ENCODE measurements around the gene STARD13. TPM values are rescaled to one million over a fixed set of nuclear protein-coding genes. Genes with fewer than 3 reads are reported as not detected.

The STARD13 gene
- total RNA-seq, 3 donors from 2014 or later, result 34.5 to 92.4 (median 35.2) TPM

GRCh38 chr13:33106656-33107360 lies 178.7 kb downstream of the STARD13 start:
- intact Hi-C loops (cut with DNase I, micrococcal nuclease), result no loop called here
- H3K4me1 ChIP-seq (ENCODE audit: low read depth), result peaks cover 20% of the 10 kb centered on the region
- no peak for ATAC-seq

GRCh38 chr13:33105387-33106005 lies 180.1 kb downstream of the STARD13 start:
- H3K9me3 ChIP-seq, result no peaks in the 10 kb centered on the region
- TF ChIP-seq CTCF (IDR thresholded peaks at IDR 0.05), result no peak
- H3K4me1 ChIP-seq (ENCODE audit: low read depth), result peaks cover 9% of the 10 kb centered on the region
- peak; percentile 34 for ATAC-seq
- no peak overlapping the region for H3K4me3 ChIP-seq
- intact Hi-C loops (cut with DNase I, micrococcal nuclease), result no loop called here
- DNase-seq, result no peak
- H3K36me3 ChIP-seq (ENCODE audit: low read depth), result no peaks in the 10 kb centered on the region

More at GRCh38 chr13:33106656-33107360, 178.7 kb downstream of the STARD13 start:
- no peak for DNase-seq
- no peak overlapping the region for H3K4me3 ChIP-seq
- H3K9me3 ChIP-seq, result no peaks in the 10 kb centered on the region
- no peak for TF ChIP-seq CTCF (IDR thresholded peaks at IDR 0.05)
- no peaks in the 10 kb centered on the region for H3K36me3 ChIP-seq (ENCODE audit: low read depth)

- H3K4me3 ChIP-seq, result no peak overlapping the region
- peaks cover 2% of the 10 kb centered on the region for H3K9me3 ChIP-seq
- intact Hi-C loops (cut with DNase I, micrococcal nuclease), result no loop called here
- H3K36me3 ChIP-seq (ENCODE audit: low read depth), result no peaks in the 10 kb centered on the region
- no peaks in the 10 kb centered on the region for H3K4me1 ChIP-seq (ENCODE audit: low read depth)
- DNase-seq (no peak), ATAC-seq (no peak)
- no peak for TF ChIP-seq CTCF (IDR thresholded peaks at IDR 0.05)
Measured at GRCh38 chr13:33103457-33103856, 182.1 kb downstream of the STARD13 start.

DNA sequence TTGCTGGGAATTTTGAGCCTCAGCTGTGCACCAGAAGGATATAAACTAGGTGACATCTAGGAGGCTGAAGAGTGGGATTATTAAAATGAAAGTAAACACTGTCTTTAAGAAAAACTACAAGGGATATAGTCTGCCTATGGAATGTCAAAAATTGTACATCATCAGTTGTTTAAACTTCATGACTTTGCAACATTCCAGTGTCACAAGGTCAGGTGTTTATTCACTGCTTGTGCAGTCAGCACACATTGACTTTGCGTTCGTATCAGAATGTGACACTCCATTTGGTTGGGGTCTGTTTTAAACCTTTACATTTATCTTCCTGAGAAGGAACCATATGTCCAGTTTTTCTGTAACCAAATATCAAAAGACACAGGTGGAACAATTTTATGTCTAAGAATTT lies 183.7 kb downstream of the STARD13 start:
- DNase-seq (no peak), ATAC-seq (no peak)
- no peak for TF ChIP-seq CTCF (IDR thresholded peaks at IDR 0.05)
- no peaks in the 10 kb centered on the region for H3K4me1 ChIP-seq (ENCODE audit: low read depth)
- no peaks in the 10 kb centered on the region for H3K36me3 ChIP-seq (ENCODE audit: low read depth)
- peaks cover 2% of the 10 kb centered on the region for H3K9me3 ChIP-seq
- no peak overlapping the region for H3K4me3 ChIP-seq
- intact Hi-C loops (cut with DNase I, micrococcal nuclease), result no loop called here

- H3K36me3 ChIP-seq (ENCODE audit: low read depth), result no peaks in the 10 kb centered on the region
- TF ChIP-seq CTCF (IDR thresholded peaks at IDR 0.05), result no peak
- H3K4me3 ChIP-seq, result no peak overlapping the region
- H3K4me1 ChIP-seq (ENCODE audit: low read depth), result no peaks in the 10 kb centered on the region
- H3K9me3 ChIP-seq, result peaks cover 2% of the 10 kb centered on the region
- no peak for DNase-seq
- ATAC-seq, result no peak
- intact Hi-C loops (cut with DNase I, micrococcal nuclease), result no loop called here
Measured at GRCh38 chr13:33100886-33101285, 184.7 kb downstream of the STARD13 start.
